HT-29 (cell line): Measurements from ENCODE around the gene KCNQ1. TPM values are rescaled to one million over a fixed set of nuclear protein-coding genes. Genes with fewer than 3 reads are reported as not detected.

Experiments
- DNase-seq: peaks from one replicate; pipeline ENCODE4 v3.0.0-alpha.2; 2015; ENCODE audit warnings: low spot score
- total RNA-seq: library from RNA; depleted of rRNA; stranded (reverse); fragments of >200 nt; shearing (Covaris generic); gene quantifications from 2 replicates; pipeline ENCODE4 v1.2.3, GENCODE V29; 2014

KCNQ1 gene
- total RNA-seq, 1 experiment from 2014 or later = 9.9 TPM

DNA sequence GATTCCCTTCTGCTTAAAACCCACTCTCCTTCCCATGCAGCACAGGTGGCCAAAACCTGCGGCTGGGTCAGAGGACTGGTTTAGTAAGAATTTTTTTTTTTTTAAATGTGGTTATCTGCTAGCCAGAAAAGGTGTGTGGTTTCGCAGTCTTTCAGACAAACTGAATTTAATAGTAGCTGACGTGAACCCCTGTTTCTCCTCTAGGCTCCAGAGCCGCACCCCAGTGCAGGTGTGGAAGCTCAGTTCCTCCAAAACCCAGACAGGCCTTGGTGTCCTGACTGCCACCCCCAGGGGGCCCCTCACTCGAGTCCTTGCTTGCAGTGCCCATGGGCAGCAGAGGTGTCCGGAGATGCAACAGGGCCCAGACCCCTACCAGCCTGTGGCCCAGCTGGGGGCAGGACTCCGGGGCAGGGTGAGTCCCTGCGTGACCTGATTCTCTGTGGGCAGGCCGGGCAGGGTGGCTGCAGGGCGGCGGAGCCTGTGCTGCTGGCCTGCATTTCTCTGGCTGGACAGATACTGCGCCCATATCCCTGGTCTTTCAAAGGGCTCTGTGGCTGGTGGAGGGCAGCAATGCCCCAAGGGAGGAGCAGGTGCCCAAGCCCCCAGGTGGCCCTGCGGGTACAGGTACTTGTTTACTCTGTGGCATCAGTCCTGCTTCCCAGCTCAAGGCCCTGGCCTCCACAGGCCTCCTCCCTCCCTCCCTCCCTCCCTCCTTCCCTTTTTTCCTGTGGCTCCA, 15.2 kb downstream of the KCNQ1 start:
- no peak for DNase-seq

DNA sequence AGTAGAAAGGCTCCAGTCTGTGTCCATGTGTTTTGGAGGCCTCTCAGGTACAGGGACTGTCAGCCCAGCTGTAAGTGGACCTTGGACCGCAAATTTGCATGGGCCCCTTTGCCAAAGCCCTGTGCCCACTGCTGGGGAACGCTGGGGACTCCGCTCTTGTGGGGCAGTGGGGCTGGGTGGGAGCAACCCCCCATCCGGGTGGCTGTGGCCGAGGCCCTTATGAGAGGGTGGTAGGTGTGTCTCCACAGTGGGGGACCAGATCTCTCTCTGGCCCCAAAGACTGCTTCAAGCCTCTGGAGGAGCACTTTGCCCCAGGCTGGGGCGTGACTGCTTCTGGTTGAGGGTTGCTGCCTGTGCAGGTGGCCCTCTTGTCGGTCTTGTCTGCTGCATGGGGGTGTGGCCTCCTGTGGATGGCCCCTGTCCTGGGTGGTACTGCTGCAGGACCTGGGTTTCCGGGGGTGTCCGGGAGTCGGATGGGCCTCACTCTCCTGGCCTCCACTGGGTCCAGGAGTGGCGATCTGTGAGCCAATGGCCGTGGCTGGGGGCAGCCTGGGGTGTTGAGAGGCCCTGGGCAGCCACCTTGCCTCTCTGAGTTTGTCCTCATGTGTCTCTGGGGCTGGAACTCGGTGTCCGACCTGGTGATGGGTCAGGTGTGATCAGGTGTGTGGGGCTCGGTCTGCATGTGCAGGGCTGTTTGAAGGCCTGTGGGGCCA, 15.9 kb downstream of the KCNQ1 start:
- no peak for DNase-seq

DNA sequence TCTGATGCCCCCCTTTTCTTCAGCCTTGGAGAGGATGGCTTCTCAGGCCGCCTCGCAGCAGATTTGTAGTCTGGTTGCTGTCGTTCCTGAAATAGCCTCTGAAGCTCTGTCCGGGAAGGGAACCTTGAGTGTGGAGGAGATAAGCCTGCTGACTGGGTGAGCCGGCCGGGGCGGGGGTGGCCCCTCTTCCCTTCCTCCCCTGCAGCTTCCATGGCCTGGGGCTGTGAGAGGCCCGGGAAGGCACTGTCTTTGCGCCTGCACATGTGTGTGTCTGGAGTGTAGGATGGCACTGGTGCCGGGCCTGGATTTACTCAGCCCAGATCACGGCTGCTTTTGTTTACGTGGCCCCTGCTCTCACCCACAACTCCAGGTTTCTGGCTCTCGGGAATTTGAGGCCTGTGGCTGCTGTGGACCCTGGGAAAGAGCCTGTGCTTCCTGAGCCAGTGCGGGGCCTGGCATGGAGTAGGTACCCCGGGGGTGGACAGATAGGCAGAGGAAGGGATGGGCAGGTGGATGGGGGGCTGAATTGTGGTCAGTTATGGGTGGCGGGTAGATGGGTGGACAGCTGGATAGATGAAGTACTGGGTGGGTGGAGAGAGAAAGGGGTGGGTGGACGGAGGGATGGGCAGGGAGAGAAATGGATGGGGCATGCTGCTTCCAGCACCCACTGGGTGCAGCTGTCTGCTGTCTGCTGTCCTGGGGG, 16.6 kb downstream of the KCNQ1 start:
- DNase-seq = no peak

DNA sequence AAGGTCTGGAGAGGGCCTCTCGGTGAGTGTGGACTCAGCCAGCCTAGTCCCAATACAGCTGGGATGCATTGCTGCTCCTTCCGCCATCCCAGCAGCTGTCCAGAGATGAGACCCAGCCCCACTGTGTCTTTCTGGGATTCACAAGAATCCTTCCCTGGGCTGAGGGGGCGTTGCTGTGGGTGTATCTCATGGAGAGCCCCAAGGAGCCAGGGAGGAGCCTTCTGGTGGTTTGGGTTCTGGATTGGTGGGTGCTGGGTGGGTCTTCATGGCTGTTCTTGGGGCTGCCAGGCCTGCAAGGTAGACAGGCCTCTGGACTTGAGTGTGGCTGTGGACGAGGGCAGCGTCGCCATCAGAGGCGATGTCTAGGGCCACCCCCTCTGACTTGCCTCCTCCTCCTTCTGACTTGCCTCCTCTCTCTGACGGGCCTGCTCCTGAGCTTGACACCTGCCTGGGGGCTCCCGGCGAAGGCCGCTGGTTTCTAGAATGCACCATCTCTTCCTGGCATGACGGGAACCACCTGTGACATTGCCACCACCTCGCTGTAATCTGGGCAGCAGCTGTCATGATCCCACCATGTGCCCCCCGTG, 17.2 kb downstream of the KCNQ1 start:
- DNase-seq = no peak

DNA sequence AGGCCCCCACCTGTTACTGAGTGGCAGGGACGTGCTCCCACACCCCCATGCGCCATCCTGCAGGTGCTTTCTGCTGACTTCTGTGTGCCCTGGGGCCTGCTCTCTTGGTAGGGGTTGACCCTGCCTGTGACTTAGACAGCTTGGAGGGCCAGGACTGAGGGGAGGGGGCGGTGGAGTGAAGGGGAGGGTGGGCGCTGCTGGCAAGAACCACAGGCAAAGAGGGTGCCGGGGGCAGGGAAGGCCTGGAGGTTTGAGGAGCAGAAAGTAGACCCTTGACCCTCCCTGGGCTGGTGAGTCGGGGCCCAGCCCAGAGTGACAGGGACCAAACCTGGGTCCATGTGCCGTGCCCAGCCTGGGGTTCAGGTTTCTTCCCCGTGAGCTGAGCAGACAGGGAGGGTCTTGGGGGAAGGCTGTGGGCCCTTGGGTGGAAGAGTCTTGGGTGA, 17.8 kb downstream of the KCNQ1 start:
- DNase-seq = no peak

DNA sequence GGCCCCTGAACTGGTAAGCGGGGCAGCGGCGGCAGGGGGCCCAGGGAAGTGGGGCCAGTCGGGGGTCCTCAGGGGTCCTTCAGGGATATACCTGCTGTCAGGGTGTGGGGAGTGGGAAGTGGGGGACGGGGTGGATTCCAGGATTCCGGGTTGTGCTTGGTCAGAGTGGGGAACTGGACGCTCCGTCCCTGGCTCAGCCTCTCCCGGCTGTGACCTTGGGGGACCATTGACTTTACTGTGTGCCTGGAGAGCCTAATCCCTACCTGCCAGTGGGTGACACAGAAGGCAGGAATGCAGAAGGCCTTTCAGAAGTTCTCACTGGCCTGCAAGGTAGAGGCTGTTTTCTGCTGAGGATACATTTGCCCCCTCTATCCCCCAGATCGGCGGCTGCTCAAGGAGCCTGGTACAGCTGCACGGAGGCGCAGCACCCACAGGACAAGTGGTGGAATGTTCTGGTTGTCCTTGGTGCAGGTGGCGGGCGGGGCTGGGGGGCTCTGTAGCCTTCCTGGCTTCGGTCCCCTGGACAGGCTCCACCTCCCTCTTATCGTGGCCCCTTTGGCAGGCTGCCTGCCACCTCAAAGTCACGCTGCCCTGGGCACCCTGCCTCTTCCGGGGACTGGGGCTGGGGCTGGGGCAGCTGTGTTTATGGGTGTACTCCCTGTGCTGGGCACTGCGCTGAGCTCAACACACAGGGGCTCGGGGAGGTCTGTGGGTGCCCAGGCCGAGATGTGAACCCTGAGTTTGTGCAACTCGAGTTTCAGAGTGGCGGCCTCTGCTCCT, 18.4 kb downstream of the KCNQ1 start:
- DNase-seq = peak; percentile 81

DNA sequence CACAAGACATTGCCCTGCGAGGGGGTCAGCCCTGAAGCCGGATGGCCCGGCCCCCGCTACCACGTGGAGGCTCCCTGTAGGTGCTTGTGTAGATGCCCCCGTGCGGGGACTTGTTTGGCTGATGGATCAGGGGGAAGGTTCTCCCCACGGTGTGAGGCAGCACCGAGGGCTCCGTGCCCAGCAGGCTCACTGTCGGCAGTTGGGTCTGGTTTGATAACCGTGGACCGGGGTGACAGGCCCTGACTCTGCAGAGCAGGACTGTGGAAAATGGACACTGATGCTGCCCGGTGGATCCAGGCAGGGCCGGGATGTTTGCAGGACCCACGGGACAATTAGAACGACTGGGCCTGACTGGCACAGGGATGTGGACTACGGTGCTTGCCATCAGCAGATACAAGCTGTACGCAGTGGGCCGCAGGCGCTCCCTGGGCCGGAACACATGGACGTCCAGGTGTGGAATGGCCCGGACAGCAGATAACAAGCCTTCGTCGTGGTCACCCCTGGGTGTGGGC, 19.0 kb downstream of the KCNQ1 start:
- DNase-seq = no peak

DNA sequence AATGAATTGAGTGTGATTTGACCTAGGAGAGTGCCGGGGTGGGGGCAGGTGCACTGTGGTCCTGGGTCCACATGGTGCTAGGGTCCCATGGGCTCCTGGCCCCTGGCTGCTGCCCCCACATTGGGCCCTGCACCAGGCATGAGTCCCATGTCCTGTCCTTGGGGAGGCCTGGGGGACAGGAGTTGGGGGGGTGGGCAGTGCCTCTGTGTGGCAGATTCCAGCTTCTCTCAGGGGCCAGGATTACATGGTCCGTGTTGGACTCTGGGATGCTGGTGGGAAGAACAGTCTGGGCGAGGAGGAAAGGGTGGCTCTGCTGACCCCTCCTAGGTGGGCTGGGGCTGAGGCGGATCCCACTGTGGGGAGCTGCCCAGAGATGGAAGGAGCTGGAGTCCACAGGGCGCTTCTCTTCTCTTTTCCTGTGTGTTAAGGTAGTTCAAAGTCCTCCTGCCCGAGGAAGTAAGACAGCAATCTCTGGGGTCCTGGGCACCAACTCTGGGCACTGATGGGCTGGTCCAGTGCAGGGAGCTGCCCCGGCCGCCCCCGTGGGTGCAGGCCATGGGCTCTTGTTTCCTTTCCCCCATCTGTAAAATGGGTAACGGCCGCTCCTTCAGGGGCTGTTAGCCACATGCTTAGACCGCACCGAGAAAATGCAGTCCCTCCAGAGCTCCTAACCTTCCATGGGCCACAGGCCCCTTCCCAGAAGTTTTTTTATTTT, 19.8 kb downstream of the KCNQ1 start:
- no peak for DNase-seq

DNA sequence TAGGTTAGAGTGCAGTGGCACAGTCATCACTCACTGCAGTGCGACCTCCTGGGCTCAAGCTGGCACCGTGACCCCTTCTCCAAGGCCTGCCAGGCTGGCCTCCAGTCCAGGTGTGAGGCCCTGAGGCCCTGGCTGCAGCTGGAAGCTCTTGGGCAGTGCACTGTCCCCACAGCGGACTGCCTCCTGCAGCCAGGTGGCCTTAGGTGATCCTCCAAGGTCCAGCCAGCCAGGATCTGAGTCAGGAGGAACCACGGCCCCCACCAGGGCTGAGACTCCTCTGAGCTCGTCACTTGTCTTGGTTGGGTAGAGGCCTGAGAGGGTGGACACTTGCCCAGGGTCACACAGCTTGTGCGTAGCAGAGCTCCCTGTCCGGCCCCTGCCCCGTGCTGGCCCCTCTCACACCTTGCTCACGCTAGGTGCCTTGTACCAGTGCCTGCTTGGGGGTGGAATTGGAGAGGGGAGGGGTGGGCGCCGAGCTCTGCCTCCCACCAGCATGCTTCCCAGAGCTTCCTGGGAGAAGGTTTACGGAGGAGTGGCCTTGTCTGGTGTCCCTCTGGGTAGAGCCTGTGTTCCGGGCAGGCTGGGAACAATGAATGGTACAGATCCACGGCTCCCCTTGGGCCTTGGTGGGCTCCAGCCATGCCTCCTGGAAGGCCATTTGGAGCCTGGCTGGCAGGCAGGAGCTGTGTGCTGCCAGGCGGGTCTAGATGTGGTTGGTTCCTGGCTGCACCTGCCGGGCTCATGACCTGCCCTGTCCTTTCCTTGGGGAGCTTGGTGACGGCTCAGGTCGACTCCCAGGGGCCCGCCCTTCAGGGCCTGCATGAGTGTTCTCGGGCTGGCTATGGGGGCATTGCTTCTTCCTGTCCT, 20.6 kb downstream of the KCNQ1 start:
- DNase-seq = no peak

DNA sequence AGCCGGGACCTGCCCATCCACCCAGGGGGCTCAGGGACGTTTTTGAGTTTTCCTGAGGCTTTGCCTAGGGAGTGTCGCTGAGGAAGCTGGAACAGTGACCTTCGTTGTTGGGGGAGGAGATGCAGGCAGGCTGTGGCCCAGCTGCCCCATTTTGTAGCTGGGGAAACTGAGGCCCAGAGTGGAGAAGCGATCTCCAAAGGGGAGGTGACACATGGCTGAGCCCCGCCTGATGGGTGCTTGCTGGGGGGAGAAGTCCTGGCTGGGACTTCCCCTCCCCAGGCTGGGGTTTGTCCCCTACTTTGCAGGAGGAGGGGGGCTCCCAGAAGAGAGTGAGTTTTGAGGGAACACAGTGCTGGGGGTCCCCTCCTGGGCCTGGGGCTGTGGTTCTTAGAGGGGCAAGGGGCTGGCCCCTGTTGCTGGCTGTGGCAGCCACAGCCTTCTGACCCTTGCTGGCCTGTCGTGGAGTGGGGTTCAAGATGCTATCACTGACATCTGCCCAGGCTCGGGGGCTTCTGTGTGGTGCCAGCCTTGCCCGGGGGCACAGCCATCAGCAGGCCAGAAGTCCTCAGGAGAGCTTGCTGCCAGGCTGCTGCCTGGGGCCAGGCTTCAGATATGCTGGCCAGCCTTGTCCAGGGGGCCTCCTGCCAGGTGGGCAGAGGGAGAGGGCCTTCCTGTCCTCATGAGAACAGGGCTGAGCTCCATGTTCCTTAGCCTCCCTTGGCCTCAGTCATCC, 21.4 kb downstream of the KCNQ1 start:
- DNase-seq = no peak

DNA sequence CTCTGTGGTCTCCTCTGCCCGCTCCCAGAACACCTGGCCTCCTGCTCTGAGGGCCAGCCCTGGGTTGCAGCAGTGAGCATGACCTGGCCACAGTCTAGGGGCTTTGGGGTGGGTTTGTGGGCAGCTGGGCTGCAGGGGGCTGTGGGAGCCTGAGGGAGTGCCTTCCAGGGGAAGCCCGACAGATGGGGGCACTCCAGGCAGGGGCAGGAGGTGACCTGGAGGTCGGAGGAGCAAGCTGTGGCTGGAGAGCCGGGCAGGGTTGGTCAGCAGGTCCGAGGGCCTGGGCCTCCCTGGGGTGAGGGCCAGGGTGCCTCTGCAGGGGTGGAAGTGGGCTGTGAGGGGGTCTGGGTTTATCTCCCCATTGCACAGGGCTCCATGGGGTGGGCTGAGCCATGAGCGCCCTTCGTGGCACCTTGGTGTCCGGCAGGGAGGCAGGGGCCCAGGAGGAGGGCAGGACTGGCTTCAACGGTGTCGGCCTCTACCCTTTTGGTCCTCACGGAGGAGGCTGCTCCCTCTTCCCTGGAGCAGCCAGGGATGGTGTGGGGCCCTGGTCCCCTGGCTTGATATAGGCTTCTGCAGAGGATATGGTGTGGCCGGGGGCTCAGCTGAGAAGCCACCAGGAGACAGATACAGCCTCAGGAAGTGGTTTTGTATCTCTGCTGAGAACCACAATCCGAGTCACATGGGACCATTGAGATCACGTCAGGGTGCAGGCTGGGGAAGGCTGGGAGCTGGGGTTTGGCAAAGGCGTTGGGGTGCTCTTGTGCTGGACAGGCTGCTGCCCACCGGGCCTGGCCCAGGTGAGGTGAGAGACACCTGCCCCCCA, 22.3 kb downstream of the KCNQ1 start:
- no peak for DNase-seq

DNA sequence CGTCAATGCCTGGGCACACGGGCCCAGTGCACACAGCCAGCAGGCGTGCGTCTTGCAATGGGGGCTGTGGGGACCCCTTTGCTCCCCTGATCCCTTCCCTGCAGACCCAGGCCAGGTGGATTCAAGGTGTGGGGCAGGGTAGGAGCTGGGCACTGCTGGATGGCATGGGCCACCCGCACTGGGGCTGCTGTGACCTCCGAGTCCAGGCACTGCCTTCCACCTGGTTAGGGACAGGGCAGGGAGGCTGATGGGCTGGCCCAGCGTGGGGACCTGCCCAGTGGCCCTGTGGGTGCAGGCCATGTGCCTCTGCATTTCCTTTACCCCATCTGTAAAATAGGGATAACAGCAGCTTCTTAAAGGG, 22.9 kb downstream of the KCNQ1 start:
- no peak for DNase-seq

DNA sequence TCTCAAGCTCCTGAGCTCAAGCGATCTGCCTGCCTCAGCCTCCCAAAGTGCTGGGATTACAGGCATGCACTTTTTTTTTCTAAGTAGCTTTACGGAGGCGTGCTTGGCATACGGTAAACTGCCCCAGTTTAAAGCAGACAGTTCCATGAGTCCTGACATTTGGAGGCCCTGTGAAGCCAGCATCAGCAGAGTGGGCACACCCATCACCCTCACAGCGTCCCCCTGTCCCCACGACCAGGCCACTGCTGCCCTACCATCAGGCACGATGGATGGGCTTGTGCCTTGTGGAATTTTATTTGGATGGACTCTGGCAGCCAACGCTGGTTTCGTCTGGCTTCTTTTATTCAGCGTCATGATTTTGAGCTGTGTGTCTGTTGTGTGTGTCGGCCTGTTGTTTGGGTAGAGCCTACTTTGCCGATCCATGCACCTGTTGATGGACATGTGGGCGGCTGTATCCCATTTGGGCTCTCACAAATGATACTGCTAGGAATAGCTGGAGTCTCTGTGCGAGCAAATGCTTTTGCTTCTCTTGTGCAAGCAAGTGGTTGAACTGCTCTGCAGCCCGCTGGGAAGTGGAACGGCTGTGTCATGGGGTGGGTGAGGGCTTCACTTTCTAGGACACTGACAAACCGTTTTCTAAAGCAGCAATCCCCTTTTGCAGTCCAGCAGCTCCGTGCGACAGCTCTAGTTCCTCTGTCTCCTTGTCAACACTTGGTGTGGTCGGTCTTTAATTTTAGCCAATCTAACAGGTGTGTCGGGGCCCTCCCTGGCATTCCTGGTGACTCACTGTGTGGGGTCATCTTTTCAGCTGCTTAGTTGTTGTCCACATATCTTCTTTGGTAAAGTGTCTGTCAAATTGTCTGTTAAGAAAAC, 23.8 kb downstream of the KCNQ1 start:
- no peak for DNase-seq

DNA sequence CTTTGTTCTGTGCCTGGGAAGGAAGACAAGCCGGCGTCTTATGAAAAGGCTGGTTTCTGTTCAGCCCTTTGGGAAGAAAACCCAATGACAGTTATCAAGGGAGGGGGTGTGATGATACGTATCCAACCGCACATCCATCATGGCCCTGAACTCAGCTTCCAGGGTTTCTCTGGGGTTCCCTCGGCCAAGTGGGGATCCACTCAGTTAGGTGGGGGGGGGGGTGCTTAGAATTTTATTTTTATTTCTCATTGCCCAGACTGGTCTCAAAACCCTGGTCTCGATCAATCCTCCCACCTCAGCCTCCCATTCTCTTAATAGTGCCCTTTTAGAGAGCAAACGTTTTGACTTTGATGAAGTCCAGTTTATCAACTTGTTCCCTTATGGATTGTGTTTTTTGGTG, 25.7 kb downstream of the KCNQ1 start:
- no peak for DNase-seq

DNA sequence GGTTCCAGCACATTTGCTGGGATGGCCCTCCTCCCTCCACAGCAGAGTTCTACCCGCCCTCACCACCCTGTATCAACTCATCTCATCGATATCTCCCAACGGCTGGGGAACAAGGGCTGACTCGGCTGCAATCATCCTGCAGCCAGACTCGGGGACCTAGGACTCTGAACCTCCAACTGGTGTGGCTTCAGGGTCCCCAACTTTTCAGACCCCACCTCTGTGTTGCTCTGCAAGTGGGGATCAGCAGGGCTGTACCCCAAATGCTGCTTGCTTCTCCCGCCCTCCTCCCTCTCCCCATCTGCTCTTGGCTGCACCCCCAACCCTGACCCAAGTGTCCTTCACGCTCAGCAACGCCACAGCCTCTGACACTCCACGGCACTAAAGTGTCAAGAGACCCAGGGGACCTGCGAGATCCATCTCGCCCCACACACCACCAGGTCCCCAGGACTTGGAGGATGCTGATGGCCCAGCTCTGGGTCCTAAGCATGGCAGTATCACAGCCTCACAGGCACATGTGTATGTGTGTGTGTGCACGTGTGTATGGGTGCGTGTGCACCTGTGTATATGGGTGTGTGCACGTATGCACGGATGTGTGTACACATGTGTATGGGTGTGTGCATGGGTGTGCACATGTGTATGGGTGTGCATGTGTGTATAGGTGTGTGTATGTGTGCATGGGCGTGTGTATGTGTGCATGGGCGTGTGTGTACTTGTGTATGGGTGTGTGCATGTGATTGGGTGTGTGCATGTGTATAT, 26.4 kb downstream of the KCNQ1 start:
- no peak for DNase-seq

DNA sequence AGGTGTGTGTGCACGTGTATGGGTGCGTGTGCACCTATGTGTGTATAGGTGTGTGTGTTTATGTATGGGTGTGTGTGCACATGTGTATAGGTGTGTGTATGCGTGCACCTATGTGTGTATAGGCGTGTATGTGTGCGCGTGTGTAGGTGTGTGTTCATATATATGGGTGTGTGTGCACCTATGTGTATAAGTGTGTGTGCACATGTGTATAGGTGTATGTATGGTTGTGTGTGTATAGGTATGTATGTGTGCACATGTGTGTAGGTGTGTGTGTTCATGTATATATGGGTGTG, 26.9 kb downstream of the KCNQ1 start:
- no peak for DNase-seq
